Gastrocnemius medialis (tissue), 4 donors: ENCODE measurements around the gene DOCK7.

ENCODE experiments used
- CTCF ChIP-seq, 5 experiments: fragments of 450-650 bp in 3 of 5; fragments of 200-600 bp in 2 of 5; sonication (generic) in 2 of 5; IDR thresholded peaks in 4 of 5; conservative IDR thresholded peaks in 1 of 5; 1 replicate in 4 of 5; 2 replicates in 1 of 5; pipeline ENCODE4 v1.5.1; 2016 to 2019; ENCODE audit warnings: antibody characterized with exemption in 5 of 5, mild to moderate bottlenecking in 3 of 5, moderate library complexity in 3 of 5
- POLR2A ChIP-seq, 2 donors: fragments of 450-650 bp; IDR thresholded peaks; one replicate each; pipeline ENCODE4 v1.6.1; 2017; ENCODE audit warnings: antibody characterized with exemption in 2 of 2, mild to moderate bottlenecking in 2 of 2, moderate library complexity in 2 of 2

GRCh38 chr1:62572476-62572875 is 115.7 kb downstream of the DOCK7 start:
- no peak for TF ChIP-seq CTCF (IDR thresholded peaks at IDR 0.05 in 4 of 5, conservative IDR thresholded peaks at IDR 0.05 in 1 of 5)
- no peak for TF ChIP-seq POLR2A (IDR thresholded peaks at IDR 0.05)
